ENCODE data around the gene ADGRF4.
A peak's percentile ranks its signal among the peaks of the same experiment; 100 is the strongest.

ADGRF4 gene

DNA sequence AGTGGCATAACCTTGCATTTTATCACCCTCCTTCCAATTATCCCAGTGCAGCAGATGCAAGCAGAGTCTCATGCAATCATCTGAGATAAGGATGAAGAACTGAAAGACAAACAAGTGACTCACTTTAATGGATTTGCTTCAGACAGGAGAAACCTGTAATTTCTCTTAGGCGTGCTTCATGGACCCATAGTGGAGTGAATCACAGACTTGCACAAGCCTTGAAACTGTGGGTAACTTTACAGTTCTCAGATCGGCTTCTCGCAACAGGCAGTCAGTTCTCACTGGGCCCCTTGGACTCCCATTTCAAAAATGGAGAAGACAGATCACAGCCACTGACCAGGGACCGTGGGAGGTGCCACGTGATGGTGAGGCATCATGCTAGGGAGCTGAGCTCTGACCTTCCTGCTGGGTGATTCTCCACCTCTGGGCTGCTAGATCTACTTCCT is at the start of gene ADGRF4:
TSS of gene ADGRF4 (plus strand) at position 239 of the 446 bp plus-strand sequence. CDS start 8,666 bp downstream, outside the sequence.
- no peak for DNase-seq

DNA sequence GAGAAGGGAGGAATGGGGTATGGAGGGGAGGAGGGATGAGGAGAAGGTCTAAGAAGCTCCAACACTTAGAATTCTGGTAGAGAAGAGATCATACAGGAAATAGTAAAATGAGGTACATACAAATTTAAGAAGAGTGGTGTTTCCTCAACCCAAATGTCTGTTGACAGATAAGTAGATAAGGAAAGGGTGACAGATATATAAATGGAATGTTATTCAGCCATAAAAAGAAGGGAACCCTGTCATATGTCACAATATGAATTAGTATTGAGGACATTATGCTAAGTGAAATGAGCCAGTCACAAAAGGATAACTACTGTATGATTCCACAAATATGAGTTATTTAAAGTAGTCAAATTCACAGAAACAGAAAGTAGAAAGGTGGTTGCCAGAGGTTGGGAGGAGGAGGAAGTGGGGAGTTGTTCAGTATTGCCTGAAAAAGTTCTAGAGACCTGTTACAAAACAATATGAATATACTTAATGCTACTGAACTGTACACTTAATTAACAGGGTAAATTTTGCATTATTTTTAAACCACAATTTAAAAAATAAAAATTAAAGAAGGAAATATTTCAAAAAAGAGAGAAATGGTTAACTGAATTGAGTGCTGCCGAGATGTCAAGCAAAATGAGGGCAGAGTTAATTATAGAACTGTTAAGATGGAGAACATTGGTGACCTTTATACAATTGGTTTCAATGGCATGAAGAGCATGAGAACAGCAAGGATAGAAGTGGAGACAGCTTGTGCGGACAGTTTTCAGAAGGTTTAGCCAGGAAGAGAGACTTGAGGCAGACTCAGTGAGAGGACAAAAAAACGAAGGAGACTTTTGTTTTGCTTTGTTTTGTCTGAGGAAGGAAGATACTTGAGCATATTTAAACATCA is 47.6 kb upstream of the ADGRF4 start:
- no peak for DNase-seq

DNA sequence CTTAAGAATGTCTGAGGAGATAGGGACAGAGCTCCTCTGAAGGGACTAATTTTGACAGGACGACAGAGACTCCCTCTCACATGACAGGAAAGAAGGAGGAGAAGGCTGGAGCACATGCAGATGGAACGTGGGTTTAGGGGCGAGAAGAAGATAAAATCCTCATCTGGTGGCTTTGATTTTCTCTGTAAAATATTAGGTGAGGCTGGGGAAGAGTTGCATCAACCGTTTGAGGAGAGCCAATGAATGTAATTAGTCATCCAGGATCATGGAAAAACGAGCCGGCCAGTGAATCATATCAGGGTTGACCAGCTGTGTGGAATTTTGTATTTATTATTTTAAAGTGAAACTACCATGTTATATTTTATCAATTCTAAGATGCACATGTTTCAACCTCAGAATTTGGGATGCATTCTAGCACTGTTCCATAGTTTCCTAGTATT is 46.9 kb upstream of the ADGRF4 start:
- DNase-seq, result no peak

DNA sequence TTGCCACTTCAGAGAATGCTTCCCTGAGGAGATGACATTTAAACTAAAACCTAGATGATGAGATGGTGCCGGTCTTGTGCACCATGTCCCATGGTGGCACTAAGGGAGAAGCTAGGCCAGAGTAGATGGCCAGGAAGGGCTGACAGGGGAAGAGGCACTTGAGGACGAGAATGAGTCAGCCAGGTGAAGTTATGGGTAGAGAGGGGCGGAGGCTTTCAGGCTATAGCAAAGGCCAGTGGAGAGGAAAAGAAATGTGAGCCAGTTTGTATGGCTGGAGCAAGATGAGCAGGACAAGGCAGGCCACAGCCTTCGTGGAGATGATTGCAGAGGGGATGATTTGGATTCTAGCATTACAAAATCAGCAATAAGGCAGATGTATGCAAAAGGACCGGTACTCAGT is 44.7 kb upstream of the ADGRF4 start:
- DNase-seq, result peak; percentile 18

- DNase-seq, result no peak
Measured at GRCh38 chr6:47654255-47654654, 44.1 kb upstream of the ADGRF4 start.

- DNase-seq, result no peak
Measured at GRCh38 chr6:47655719-47656595, 42.4 kb upstream of the ADGRF4 start.

GRCh38 chr6:47661960-47662359 is 36.4 kb upstream of the ADGRF4 start:
- DNase-seq, result no peak

GRCh38 chr6:47663462-47664216 is 34.7 kb upstream of the ADGRF4 start:
- peak; percentile 81 for DNase-seq

DNA sequence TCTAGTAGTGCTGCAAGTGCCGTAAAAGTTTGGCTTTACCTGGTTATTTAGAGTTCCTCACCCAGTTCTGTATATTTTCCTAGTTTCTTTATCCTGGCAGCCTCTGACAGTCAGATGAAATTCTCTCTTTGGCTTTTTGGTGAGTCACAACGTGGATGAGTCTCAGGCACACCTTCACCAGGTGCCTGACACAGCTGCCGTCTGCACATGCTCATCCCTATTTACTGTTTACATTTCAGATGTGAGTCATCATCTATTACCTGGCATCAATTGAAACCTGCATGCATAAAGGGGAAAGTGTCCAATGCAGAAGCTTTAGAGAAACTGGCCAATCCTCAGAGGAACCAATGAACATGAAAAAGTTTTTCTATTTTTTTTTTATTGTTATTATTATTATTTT is 33.3 kb upstream of the ADGRF4 start:
- DNase-seq, result peak; percentile 36

DNA sequence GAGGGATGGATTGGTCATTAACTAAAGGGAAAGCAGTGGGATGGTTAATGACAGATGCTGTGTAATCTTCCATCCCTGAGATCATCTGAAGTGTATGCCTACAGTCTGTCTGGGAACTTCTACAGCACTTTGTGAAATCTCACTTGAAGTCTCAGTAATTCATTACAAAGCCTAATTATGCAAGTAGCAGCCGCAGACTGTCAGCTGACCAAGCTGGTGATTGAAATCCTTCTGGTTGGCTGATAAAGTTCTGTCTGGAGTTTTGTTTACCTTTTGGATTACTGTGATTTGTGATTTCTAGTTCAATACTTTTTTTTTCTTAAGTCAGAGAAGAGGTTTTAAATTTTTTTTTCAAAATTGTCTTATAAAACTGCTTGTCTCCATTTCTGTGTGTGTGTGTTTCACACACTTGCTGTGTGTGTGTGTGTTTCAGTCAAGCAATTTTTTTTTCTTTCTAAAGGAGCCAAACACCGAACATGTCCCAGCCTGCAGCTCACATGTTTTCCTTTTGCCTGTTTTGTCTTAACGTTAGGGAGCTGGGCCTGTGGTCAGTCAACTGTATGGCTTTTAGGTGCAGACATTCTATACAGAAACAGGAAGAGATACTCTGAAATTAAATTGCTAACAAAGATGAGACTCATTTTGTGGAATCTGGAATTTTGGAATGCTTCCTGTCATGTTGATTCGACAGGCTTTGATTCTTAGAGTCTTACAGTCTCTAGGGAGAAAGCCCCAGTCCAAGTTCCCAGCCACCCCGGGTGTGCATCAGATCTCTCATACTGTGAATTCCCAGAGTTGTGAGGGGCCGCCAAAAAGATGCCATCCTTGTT is 28.5 kb upstream of the ADGRF4 start:
- DNase-seq, result no peak

- no peak for DNase-seq
Measured at GRCh38 chr6:47670851-47671250, 27.5 kb upstream of the ADGRF4 start.

DNA sequence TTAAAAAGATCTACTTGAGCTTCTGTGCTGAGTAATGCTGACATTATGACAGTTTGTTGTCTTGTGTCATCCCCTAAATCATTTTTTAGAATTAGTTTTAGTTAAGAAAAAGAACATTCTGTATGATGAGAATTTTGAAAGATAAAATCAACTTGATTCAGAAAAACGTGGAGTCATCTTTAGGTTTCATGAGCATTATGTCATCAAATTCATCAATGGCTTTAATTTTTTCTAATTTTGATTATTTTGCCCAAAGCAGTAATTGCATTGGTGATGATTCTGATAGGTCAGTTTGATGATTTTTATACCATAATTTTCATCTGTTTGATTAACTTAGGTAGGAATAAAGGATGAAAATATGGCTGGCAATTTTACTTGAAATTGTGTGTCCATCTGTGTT is 26.6 kb upstream of the ADGRF4 start:
- no peak for DNase-seq

DNA sequence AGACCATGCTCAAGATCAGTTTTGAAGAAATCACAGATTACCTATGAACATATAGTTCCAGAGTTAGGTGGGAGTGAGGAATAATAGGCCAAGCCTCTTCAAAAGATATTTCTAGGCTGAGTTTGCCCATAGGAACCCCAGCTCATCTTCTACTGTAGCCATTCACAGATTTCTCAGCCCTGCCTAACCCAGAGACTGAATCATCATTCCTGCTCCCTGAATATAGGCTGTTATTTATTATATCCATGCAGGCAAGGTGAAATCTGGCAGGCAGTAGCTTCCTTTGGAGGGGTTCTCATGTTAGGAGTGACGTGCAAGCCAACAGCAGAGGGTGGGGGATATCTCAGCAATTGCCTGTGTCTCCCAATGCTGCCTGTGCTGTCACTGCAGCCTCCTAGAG is 25.6 kb upstream of the ADGRF4 start:
- DNase-seq, result no peak

DNA sequence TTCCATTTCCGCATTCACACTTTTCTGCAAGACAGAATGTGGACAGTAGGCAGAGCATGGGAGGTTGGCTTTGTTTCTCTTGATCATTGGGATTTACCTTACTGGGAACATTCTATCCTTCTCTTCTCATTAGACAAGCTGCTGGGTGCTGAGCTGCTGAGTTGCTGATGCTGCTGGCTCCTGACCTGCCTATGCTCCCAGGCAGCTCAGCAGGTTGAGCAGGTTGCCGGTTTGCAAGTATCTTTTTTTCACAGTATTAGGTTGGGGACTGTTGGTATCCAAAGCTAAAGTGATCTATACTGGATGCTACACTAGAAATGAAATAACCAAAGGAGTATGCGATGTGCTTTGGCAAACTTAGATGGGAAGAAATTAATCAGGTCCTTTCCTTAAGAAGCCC is 23.7 kb upstream of the ADGRF4 start:
- no peak for DNase-seq

DNA sequence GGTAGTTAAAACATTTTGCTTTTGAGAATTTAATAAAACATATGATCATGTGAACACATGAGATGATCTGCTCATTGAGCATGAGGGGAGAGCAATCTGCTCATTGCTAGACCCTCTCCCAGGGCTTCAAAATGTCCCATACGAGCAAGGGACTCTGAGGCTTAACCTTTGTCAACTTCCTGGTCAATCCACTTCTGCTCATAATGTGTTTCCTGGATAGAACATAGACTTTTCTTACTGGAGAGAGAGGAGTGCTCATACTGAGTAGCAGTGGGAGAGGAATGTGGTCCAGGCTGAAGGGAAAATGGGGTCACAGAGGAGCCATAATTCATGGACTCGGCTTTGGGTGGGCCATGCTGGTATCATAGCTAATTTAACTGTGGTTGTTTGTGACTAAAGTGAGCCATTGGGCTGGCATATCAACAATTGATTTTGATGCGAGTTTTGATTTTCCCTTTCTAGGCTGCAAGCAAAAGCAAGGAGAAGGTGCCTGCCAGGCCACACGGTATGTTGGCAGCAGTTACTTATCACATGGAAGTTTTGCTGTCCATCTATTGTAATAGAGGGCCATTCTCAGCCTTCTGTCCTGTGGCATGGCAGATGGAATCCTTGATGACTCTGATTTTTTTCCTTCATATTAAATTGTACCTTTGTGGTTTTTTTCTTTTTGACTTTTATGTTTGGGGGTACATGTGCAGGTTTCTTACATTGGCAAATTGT is 20.8 kb upstream of the ADGRF4 start:
- DNase-seq, result no peak

DNA sequence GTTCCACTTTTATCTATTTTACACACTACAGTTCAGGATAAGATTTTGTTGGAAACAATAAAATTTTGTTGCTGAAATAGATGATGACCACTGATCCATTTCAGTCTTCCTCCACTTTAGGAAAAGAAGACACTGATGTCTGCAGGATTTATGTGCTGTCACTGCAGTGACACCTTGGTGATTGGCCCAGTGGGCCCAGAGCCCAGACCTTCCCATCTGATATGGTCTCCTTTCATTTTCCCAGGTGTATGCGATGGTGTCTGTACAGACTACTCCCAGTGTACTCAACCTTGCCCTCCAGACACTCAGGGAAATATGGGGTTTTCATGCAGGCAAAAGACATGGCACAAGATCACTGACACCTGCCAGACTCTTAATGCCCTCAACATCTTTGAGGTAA is 19.6 kb upstream of the ADGRF4 start:
- DNase-seq, result no peak

GRCh38 chr6:47679322-47679906 is 19.0 kb upstream of the ADGRF4 start:
- DNase-seq, result no peak

DNA sequence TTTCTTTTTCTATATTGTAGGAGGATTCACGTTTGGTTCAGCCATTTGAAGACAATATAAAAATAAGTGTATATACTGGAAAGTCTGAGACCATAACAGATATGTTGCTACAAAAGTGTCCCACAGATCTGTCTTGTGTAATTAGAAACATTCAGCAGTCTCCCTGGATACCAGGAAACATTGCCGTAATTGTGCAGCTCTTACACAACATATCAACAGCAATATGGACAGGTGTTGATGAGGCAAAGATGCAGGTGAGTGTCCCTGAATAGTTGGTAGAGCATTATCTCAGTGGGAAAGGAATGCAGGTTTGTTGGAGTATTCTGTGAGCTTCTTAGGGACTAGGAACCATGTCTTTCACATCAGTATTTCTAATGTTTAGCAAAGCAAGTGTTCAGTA is 18.3 kb upstream of the ADGRF4 start:
- DNase-seq, result peak; percentile 45

- DNase-seq, result no peak
Measured at GRCh38 chr6:47680724-47681123, 17.7 kb upstream of the ADGRF4 start.

DNA sequence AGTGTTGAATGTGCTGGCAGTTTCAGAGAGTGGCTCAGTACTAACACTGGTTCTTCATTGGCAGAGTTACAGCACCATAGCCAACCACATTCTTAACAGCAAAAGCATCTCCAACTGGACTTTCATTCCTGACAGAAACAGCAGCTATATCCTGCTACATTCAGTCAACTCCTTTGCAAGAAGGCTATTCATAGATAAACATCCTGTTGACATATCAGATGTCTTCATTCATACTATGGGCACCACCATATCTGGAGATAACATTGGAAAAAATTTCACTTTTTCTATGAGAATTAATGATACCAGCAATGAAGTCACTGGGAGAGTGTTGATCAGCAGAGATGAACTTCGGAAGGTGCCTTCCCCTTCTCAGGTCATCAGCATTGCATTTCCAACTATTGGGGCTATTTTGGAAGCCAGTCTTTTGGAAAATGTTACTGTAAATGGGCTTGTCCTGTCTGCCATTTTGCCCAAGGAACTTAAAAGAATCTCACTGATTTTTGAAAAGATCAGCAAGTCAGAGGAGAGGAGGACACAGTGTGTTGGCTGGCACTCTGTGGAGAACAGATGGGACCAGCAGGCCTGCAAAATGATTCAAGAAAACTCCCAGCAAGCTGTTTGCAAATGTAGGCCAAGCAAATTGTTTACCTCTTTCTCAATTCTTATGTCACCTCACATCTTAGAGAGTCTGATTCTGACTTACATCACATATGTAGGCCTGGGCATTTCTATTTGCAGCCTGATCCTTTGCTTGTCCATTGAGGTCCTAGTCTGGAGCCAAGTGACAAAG is 17.0 kb upstream of the ADGRF4 start:
- DNase-seq, result no peak

Measured in NCI-H2029 treated with DMSO at 0.1 percent for 48 hours (cell line).